Uterus (tissue), 2 donors: ENCODE data around the gene MIPEP.
"Not testable (repeated sequence)": the region's sequence is repeated elsewhere in the genome, so short reads cannot be mapped to it uniquely, and the experiment has no call there.

Source experiments
- POLR2A ChIP-seq, 2 donors: fragments of 450-650 bp; IDR thresholded peaks; one replicate each; pipeline ENCODE4 v1.6.1; 2016; ENCODE audit warnings: antibody characterized with exemption in 2 of 2, mild to moderate bottlenecking in 1 of 2, moderate library complexity in 1 of 2
- TF ChIP-seq, protein P1 (sequence below), 4 experiments: fragments of 200-600 bp in 2 of 4; fragments of 450-650 bp in 2 of 4; sonication (generic) in 2 of 4; IDR thresholded peaks; one replicate each; pipeline ENCODE4 v1.5.1; 2016 to 2019; ENCODE audit warnings: antibody characterized with exemption in 4 of 4, mild to moderate bottlenecking in 2 of 4, moderate library complexity in 1 of 4

DNA sequence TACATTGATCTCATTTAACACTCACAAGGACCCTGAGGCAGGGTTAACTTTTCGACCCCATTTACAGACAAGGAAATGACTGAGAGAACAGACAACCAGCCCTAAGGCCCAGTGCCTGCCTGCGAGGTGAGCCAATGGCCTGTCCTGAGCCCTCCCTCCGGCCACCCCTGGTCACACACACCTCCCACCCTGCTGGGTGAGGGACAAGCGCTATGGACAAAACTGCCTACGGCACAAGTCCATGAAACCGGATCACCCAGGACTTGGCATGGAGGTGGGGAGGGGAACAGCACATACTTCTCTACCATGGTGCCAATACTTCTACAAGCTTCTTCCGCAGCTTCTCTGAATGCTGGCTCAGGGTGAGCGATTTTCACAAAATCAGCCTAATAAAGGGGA, 7.8 kb downstream of the MIPEP start:
- not testable (repeated sequence) for TF ChIP-seq POLR2A (IDR thresholded peaks at IDR 0.05)
- TF ChIP-seq, protein P1, sequence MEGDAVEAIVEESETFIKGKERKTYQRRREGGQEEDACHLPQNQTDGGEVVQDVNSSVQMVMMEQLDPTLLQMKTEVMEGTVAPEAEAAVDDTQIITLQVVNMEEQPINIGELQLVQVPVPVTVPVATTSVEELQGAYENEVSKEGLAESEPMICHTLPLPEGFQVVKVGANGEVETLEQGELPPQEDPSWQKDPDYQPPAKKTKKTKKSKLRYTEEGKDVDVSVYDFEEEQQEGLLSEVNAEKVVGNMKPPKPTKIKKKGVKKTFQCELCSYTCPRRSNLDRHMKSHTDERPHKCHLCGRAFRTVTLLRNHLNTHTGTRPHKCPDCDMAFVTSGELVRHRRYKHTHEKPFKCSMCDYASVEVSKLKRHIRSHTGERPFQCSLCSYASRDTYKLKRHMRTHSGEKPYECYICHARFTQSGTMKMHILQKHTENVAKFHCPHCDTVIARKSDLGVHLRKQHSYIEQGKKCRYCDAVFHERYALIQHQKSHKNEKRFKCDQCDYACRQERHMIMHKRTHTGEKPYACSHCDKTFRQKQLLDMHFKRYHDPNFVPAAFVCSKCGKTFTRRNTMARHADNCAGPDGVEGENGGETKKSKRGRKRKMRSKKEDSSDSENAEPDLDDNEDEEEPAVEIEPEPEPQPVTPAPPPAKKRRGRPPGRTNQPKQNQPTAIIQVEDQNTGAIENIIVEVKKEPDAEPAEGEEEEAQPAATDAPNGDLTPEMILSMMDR (IDR thresholded peaks at IDR 0.05) = not testable (repeated sequence)
